Stimulated activated CD4-positive, alpha-beta T cell treated with anti-CD3 and anti-CD28 coated beads, TNF-alpha, amount 100 ng/mL, for 48 hours (primary cell): Measurements from ENCODE around the gene RHOJ.
"Not testable (repeated sequence)": the region's sequence is repeated elsewhere in the genome, so short reads cannot be mapped to it uniquely, and the experiment has no call there.

Source experiments
- DNase-seq, 3 donors: peaks; one replicate each; pipeline ENCODE4 v3.0.0-alpha.2; 2020; ENCODE audit warnings: low read depth in 3 of 3

The RHOJ gene

DNA sequence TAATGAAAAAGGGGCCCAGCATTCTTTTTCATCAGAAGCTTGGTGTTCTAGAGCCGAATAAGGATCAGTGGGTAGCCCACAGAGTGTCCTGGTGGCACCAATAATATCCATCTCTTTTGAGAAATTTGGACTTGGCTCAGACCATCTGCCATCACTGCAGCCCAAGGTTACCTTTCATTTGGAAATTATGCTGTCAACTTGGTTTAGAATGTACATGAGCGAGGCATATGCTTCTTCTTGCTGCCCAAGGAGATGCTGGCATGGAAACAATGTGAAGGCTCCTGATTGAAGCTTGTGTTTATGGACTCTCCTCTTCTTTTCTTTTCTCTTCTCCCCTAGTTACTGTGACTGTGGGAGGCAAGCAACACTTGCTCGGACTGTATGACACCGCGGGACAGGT, 64.5 kb downstream of the RHOJ start:
- no peak for DNase-seq

DNA sequence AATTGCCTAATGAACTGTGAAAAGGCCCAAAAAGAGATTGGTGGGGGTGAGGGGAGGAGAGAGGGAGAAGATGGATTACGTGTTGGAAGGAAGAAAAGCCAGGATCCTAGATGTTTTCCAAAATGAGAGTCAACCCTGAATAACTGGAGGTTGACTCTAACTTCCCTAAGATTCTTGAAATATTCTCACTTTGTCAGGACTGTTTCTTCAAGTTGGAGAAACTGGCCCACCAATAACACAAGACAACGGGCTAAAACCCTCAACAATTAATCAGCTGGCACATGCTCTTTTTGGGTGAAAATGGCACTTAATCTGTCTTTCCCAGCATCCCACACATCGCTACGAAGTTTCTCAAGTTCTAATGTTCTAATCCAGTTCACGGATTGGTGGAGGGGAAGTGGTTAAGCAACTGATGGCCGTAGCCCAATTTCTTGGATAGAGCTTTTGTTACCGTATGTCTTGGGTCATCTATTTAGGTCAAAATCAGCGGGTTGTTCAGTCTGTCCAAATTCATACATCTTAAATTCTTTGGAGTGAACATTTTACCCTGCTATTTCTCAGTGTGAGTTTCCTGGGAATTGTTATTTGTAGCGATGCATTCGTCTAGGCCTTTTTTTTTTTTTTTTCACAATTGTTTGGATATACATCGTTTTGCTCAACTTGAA, 65.5 kb downstream of the RHOJ start:
- no peak for DNase-seq

- DNase-seq: no peak
These were observed 68.9 kb downstream of the RHOJ start for GRCh38 chr14:63273129-63273528.

- DNase-seq: no peak
These were observed 69.7 kb downstream of the RHOJ start for GRCh38 chr14:63273717-63274655.

DNA sequence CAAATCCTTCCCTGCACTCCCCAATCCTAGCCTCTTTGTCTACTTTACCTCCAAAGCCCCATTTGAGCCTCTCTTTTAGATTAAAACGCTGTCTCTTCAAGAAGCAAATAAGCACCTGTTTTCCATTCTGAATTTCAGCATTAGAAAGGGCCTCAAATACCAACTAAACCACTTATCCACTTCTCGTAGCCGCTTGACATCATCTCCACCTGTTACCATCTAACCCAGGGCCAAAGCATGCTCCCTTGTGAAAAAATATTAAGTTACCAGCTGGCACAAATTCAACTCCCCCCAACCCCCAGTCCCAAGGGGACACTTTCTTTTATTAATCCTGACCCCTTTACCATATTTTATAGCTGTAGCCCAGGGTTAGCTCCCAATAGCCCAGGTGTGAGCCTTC, 71.4 kb downstream of the RHOJ start:
- DNase-seq: no peak

- DNase-seq: no peak
These were observed 71.8 kb downstream of the RHOJ start for GRCh38 chr14:63276016-63276415.

- no peak for DNase-seq
These were observed 72.5 kb downstream of the RHOJ start for GRCh38 chr14:63276492-63277342.

DNA sequence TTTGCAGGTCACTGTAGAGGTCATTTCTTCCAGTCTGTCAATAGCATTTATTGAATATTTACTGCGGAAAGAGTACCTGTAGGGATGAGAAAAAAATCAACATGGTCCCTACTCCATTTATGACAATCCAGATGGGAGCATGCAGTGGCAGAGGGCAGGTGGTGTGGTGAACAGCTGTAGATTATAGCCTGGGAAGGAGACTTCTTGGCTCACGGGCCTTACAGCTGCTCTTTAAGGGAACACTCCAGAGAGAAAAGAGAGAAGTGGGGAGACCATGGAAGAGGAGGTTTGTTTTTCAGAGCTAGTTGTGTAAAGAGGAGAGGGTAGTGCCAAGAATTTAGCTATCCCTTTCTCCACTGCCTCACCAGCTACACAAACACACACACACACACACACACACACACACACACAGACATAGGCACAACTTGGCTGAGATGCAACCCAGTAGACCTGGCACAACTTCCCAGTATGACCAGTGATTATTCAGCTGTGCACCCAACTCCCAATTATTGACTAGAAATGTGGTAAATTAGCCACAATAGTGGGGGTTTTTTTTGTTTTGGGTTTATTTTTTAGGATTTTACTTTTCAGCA, 73.4 kb downstream of the RHOJ start:
- no peak for DNase-seq

- DNase-seq: not testable (repeated sequence)
These were observed 75.7 kb downstream of the RHOJ start for GRCh38 chr14:63279933-63280332.

- DNase-seq: no peak
These were observed 79.0 kb downstream of the RHOJ start for GRCh38 chr14:63282997-63283883.

GRCh38 chr14:63283884-63284248, 79.6 kb downstream of the RHOJ start:
- no peak for DNase-seq

- no peak for DNase-seq
These were observed 81.8 kb downstream of the RHOJ start for GRCh38 chr14:63286071-63286470.

DNA sequence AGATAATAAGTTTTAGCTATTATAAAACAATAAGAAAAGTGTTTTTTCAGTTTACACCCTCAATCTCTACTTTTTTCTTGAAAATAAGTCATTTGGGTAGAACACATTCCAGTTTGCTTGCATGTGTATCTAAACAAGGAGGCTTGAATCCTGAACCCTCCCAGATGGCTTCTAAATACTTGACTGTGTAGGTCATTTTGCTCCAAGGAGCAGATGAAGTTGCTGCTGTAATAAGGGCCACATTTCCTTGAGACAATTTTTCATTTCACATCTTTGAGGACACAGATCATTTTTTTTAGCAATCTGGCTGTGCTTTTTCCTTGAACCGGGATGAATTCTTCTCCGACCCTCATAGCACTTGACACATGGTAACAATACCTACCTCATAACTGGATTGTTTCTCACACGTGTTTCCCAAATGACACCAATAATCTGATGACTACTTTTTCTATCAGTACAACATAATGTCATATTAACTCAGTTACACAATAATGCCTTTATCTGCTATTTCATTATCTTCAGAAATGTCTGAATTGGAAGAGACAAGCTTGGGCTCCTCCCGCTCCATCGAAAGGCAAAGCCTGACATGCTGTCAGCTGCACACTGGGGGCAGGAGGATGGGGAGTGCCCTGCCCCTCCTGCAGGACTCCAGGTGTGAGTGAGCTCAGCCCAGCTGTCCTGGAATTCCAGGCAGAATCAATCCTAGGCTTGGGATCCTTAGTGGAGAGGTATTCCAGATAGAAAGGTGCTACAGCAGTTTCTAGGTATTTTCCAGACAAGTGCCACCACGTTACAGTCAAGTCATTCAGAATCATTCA, 83.6 kb downstream of the RHOJ start:
- DNase-seq: no peak

DNA sequence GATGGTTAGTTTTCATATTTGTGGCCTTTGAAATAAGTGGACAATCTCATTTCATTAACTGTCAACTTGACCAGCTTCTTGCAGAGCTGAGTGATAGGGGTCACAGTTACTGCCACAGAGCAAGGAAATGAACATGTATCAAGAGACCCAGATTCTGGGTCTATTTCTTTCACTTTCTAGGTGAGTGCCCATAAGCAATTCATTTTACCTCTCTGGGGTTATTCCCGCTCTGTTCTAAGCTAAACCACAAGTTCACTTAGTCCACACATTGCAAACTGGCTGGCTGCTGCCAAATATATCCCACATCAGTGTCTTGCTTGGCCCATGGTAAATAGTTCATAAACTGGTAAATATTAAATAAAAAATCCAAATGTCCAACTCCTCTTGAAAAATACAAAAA, 84.6 kb downstream of the RHOJ start:
- no peak for DNase-seq

DNA sequence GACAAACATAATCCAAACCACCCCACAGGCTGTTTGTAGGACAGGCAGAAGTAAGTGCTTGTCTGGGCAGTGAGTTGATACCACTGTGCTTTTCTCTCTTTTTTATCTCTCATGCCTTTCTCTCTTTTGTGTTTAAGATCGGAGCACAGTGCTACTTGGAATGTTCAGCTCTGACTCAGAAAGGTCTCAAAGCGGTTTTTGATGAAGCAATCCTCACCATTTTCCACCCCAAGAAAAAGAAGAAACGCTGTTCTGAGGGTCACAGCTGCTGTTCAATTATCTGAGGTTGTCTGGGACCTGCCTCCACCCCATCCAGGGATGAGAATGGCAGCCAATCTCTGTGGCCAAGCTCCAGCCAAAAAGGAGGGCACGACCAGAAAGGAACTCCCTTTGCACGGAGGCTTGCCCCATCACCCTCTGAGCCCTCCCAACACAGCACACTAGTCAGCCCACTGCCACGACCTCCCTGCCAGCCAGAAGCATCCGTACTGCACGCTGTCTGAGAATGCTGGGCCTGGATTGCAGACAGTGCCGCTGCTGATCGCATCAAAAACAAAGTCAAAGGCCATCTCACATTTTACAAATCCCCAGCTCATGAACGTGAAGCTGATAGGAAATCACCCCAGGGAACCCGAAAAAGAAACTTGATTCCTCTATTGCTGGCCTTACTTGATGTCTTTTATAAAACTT, 86.6 kb downstream of the RHOJ start:
- no peak for DNase-seq

DNA sequence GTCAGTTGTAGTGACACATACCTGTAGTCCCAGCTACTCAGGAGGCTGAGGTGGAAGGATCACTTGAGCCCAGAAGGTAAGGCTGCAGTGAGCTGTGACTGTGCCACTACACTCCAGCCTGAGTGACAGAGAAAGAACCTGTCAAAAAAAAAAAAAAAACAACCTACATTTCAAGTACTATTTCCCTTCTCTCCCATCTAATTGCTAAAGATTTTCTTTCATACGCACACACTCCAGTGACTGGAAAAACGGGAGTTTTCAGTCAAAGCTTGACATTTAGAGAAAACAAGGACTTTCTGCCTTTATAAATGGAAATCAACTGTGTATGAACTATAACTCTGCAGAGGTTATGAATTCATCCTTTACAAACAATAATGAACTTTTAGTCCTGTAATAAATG, 88.6 kb downstream of the RHOJ start:
- no peak for DNase-seq

DNA sequence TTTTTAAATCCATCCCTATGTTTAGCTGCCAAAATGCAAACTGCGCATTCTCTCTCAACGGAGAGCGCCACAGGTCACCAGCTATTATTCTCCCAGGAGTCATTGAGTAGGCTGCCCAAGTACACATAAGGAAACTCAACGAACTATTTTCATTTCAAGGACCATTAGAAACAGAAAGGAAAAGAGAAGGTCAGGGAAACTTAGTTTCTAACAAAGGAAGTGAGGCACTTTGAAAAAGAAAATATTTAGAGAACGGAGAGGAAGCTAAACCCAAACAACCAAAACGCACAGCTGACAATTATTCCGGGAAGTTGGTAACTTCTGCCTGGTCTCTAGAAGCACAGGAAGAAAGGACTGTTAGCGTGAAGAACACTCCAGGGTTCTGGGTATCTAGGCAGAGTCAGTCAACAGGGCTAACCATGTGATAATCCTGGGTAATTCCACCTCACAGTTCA, 91.0 kb downstream of the RHOJ start:
- DNase-seq: no peak

GRCh38 chr14:63296060-63296563, 91.9 kb downstream of the RHOJ start:
- no peak for DNase-seq
